SK-N-SH treated with all-trans-retinoic acid at 6 μM for 48 hours (cell line): ENCODE data around the gene PCBD1.
A peak's percentile ranks its signal among the peaks of the same experiment; 100 is the strongest.

Source experiments
- ATAC-seq: fragments of 200-7000 bp; cut with Tn5 transposase; 3 replicates; pipeline ENCODE4 v1.9.1; 2020; ENCODE audit warnings: mild to moderate bottlenecking, moderate library complexity
- ARNTL ChIP-seq: fragments of 450-650 bp; formaldehyde crosslinking; IDR thresholded peaks from 2 replicates; pipeline ENCODE4 v1.5.0; 2020; ENCODE audit warnings: low read depth, mild to moderate bottlenecking, moderate library complexity, borderline replicate concordance
- BACH2 ChIP-seq: fragments of 250-450 bp; sonication (Bioruptor Pico); IDR thresholded peaks from 2 replicates; pipeline ENCODE4 v1.9.0; 2021; ENCODE audit warnings: mild to moderate bottlenecking, borderline replicate concordance
- CSDC2 ChIP-seq: fragments of 250-450 bp; sonication (Bioruptor Pico); IDR thresholded peaks from 2 replicates; pipeline ENCODE4 v1.5.0; 2020; ENCODE audit warnings: mild to moderate bottlenecking, moderate library complexity
- CSRNP3 ChIP-seq: fragments of 250-450 bp; sonication (Bioruptor Pico); IDR thresholded peaks from 2 replicates; pipeline ENCODE4 v1.5.1; 2021; ENCODE audit warnings: mild to moderate bottlenecking, moderate library complexity
- ISL1 ChIP-seq: fragments of 250-450 bp; sonication (Bioruptor Pico); IDR thresholded peaks from 2 replicates; pipeline ENCODE4 v2.1.2; 2022; ENCODE audit warnings: mild to moderate bottlenecking, moderate library complexity
- PATZ1 ChIP-seq: fragments of 250-450 bp; sonication (Bioruptor Pico); IDR thresholded peaks from 2 replicates; pipeline ENCODE4 v1.8.0; 2020; ENCODE audit warnings: mild to moderate bottlenecking, moderate library complexity, borderline replicate concordance
- POU6F1 ChIP-seq: fragments of 250-450 bp; sonication (Bioruptor Pico); IDR thresholded peaks from 2 replicates; pipeline ENCODE4 v1.8.0; 2021; ENCODE audit warnings: low read depth, mild to moderate bottlenecking, moderate library complexity, borderline replicate concordance
- PPARA ChIP-seq: fragments of 250-450 bp; sonication (Bioruptor Pico); IDR thresholded peaks from 2 replicates; pipeline ENCODE4 v1.5.0; 2020; ENCODE audit warnings: mild to moderate bottlenecking, borderline replicate concordance
- RARB ChIP-seq: fragments of 250-450 bp; sonication (Bioruptor Pico); IDR thresholded peaks from 2 replicates; pipeline ENCODE4 v1.8.0; 2021; ENCODE audit warnings: mild to moderate bottlenecking, moderate library complexity
- SNAI2 ChIP-seq: fragments of 250-450 bp; sonication (Bioruptor Pico); IDR thresholded peaks from 2 replicates; pipeline ENCODE4 v1.5.0; 2020; ENCODE audit warnings: mild to moderate bottlenecking, moderate library complexity
- TOX ChIP-seq: fragments of 250-450 bp; sonication (Bioruptor Pico); IDR thresholded peaks from 2 replicates; pipeline ENCODE4 v1.8.0; 2021; ENCODE audit warnings: mild to moderate bottlenecking, moderate library complexity, borderline replicate concordance
- TSHZ2 ChIP-seq: fragments of 250-450 bp; sonication (Bioruptor Pico); IDR thresholded peaks from 2 replicates; pipeline ENCODE4 v1.5.0; 2020; ENCODE audit warnings: mild to moderate bottlenecking, moderate library complexity
- ZC3H10 ChIP-seq: fragments of 250-450 bp; sonication (Bioruptor Pico); IDR thresholded peaks from 2 replicates; pipeline ENCODE4 v1.5.1; 2021; ENCODE audit warnings: mild to moderate bottlenecking, moderate library complexity
- ZFP30 ChIP-seq: fragments of 450-650 bp; formaldehyde crosslinking; IDR thresholded peaks from 2 replicates; pipeline ENCODE4 v1.5.0; 2022; ENCODE audit warnings: mild to moderate bottlenecking, moderate library complexity
- ZNF565 ChIP-seq: fragments of 450-650 bp; formaldehyde crosslinking; conservative IDR thresholded peaks from 2 replicates; pipeline ENCODE4 v1.5.0; 2020; ENCODE audit warnings: low read depth, mild to moderate bottlenecking, moderate library complexity
- ZNF70 ChIP-seq: fragments of 450-650 bp; formaldehyde crosslinking; IDR thresholded peaks from 2 replicates; pipeline ENCODE4 v1.5.0; 2020; ENCODE audit warnings: mild to moderate bottlenecking, moderate library complexity
- ZNF8 ChIP-seq: fragments of 450-650 bp; formaldehyde crosslinking; IDR thresholded peaks from 2 replicates; pipeline ENCODE4 v1.5.0; 2020; ENCODE audit warnings: mild to moderate bottlenecking, moderate library complexity
- TF ChIP-seq, protein P1 (sequence below): fragments of 250-450 bp; sonication (Bioruptor Pico); IDR thresholded peaks from 2 replicates; pipeline ENCODE4 v1.5.1; 2020; ENCODE audit warnings: low read depth, mild to moderate bottlenecking, moderate library complexity

Gene PCBD1

DNA sequence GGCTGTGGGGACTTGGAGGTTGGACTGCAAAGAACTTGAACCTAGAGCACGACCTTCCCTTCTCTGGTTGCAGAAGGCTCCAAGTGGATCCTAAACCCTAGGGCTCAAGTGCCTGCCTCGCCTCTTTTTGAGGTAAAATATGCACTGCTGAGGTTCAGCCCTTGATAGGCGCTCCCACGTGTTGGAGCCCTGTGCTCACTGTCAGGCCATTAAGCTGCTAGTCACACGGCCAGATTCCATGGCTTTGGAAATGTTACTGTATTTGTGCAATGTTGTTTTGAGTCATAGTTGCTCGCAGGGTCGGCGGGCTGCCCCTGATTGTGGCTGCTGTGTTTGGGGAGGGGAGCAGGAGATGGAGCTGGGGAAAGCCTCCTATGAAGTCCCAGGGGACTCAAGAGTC, 39.8 kb upstream of the PCBD1 start:
- ATAC-seq: no peak
- TF ChIP-seq ZNF565 (CRISPR knock-in tag): no peak
- TF ChIP-seq SNAI2 (CRISPR knock-in tag): no peak
- no peak for TF ChIP-seq TOX (CRISPR knock-in tag)
- no peak for TF ChIP-seq CSRNP3
- no peak for TF ChIP-seq ZNF8 (CRISPR knock-in tag)
- no peak for TF ChIP-seq PATZ1
- no peak for TF ChIP-seq TSHZ2 (CRISPR knock-in tag)
- TF ChIP-seq BACH2 (CRISPR knock-in tag): no peak
- no peak for TF ChIP-seq ZNF70 (CRISPR knock-in tag)
- TF ChIP-seq, protein P1, sequence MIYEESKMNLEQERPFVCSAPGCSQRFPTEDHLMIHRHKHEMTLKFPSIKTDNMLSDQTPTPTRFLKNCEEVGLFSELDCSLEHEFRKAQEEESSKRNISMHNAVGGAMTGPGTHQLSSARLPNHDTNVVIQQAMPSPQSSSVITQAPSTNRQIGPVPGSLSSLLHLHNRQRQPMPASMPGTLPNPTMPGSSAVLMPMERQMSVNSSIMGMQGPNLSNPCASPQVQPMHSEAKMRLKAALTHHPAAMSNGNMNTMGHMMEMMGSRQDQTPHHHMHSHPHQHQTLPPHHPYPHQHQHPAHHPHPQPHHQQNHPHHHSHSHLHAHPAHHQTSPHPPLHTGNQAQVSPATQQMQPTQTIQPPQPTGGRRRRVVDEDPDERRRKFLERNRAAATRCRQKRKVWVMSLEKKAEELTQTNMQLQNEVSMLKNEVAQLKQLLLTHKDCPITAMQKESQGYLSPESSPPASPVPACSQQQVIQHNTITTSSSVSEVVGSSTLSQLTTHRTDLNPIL: no peak
- TF ChIP-seq PPARA (CRISPR knock-in tag): no peak
- no peak for TF ChIP-seq ISL1 (CRISPR knock-in tag)
- no peak for TF ChIP-seq ARNTL (CRISPR knock-in tag)
- TF ChIP-seq ZFP30 (CRISPR knock-in tag): no peak
- TF ChIP-seq RARB (CRISPR knock-in tag): no peak
- no peak for TF ChIP-seq ZC3H10
- TF ChIP-seq CSDC2: no peak
- TF ChIP-seq POU6F1 (CRISPR knock-in tag): no peak
- TF ChIP-seq, all 23 proteins: peak for 0

DNA sequence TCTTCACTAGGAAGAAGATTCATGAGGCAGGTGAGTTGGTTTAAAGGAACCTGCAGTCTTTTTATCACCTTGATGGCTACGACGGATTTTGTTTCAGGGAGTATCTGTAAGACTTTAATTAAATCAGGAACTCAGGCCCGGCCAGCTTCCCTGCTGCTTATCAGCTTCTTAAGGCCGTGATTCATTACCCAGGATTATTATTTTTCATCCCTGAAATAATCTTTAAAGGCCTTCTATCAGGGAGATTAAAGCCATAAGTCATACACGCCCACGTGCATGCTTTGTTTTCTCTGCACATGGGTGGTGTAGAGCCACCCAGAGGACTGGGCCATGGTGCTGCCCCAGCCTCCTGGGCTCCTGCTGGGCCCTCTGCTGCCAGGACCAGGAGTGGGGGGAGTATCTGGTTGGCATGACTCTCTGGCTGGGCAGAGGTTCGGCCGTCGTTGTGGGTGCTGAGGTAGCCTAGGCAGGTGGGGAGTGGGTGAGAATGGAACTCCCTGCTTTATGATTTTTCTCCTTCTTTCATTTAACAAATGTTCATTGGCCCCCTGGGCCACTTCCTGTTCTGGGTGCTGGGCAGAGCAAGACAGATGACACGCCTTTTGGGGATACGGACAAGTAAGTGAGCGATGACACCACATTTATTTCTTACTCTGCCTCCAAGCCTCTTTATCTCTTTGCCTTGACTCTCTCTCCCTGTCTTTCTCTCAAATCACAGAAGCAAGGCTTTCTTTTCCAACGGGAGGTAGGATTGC, 39.0 kb upstream of the PCBD1 start:
- ATAC-seq: no peak
- peak; percentile 54 for TF ChIP-seq ISL1 (CRISPR knock-in tag)
- TF ChIP-seq POU6F1 (CRISPR knock-in tag): no peak
